Karpas-422 (cell line): ENCODE results near the gene PARP4. TPM values are rescaled to one million over a fixed set of nuclear protein-coding genes. Genes with fewer than 3 reads are reported as not detected.
"Not testable (repeated sequence)": the region's sequence is repeated elsewhere in the genome, so short reads cannot be mapped to it uniquely, and the experiment has no call there.

ENCODE experiments used
- DNase-seq: peaks from one replicate; pipeline ENCODE4 v3.0.0-alpha.2; 2015
- H2AFZ ChIP-seq: fragments of 200-600 bp; sonication (generic); 2 replicates; pipeline ENCODE4 v1.6.1; 2014; ENCODE audit warnings: antibody characterized with exemption, low read length, mixed read lengths
- H3K27ac ChIP-seq: fragments of 200-600 bp; sonication (generic); 2 replicates; pipeline ENCODE4 v1.5.1; 2014; ENCODE audit warnings: mild to moderate bottlenecking, low read length, moderate library complexity
- H3K27me3 ChIP-seq: fragments of 200-600 bp; sonication (generic); 2 replicates; pipeline ENCODE4 v1.6.1; 2014; ENCODE audit warnings: low read length, mixed read lengths
- H3K36me3 ChIP-seq: fragments of 200-600 bp; sonication (generic); 2 replicates; pipeline ENCODE4 v1.6.1; 2014; ENCODE audit warnings: low read length, mixed read lengths; ENCODE audit not compliant: insufficient read depth
- H3K4me1 ChIP-seq: fragments of 200-600 bp; sonication (generic); 2 replicates; pipeline ENCODE4 v1.6.1; 2014; ENCODE audit warnings: mild to moderate bottlenecking, low read length, mixed read lengths
- H3K4me2 ChIP-seq: fragments of 200-600 bp; sonication (generic); 2 replicates; pipeline ENCODE4 v1.6.1; 2014; ENCODE audit warnings: low read length, low read depth, mild to moderate bottlenecking; ENCODE audit not compliant: poor library complexity, severe bottlenecking
- H3K4me3 ChIP-seq: fragments of 200-600 bp; sonication (generic); 2 replicates; pipeline ENCODE4 v1.5.1; 2014; ENCODE audit warnings: mild to moderate bottlenecking, antibody characterized with exemption, low read length, mixed read lengths
- H3K79me2 ChIP-seq: fragments of 200-600 bp; sonication (generic); 2 replicates; pipeline ENCODE4 v1.6.1; 2014; ENCODE audit warnings: mild to moderate bottlenecking, low read length, mixed read lengths
- H3K9ac ChIP-seq: fragments of 200-600 bp; sonication (generic); 2 replicates; pipeline ENCODE4 v1.6.0; 2014; ENCODE audit warnings: low read length
- H3K9me2 ChIP-seq: fragments of 200-600 bp; sonication (generic), shearing (Covaris generic); replicated peaks from 2 replicates; pipeline ENCODE4 v1.6.0; 2014; ENCODE audit warnings: mild to moderate bottlenecking, low read length, moderate library complexity; ENCODE audit not compliant: insufficient read depth
- H3K9me3 ChIP-seq: fragments of 300-700, 200-600 bp; sonication (generic); 2 replicates; pipeline ENCODE4 v1.6.1; 2014; ENCODE audit warnings: low read length, mixed read lengths
- H4K20me1 ChIP-seq: fragments of 200-600 bp; sonication (generic); 2 replicates; pipeline ENCODE4 v1.6.1; 2014; ENCODE audit warnings: mild to moderate bottlenecking, antibody characterized with exemption, low read length, low read depth; ENCODE audit not compliant: insufficient read depth
- total RNA-seq: library from RNA; depleted of rRNA; stranded (reverse); fragments of >200 nt; shearing (Covaris generic); gene quantifications from 2 replicates; pipeline ENCODE4 v1.2.3, GENCODE V29; 2014; ENCODE audit warnings: low replicate concordance

Gene PARP4
- total RNA-seq, 1 experiment from 2014 or later, result 33.0 TPM

- Histone ChIP-seq H3K27ac (no peak overlapping the region), H3K79me2 (no peaks in the 10 kb centered on the region), H3K36me3 (peaks cover 20% of the 10 kb centered on the region), H4K20me1 (no peaks in the 10 kb centered on the region), H3K9me3 (no peaks in the 10 kb centered on the region), H3K9ac (no peak overlapping the region), H3K4me3 (no peak overlapping the region), H3K9me2 (no peaks in the 10 kb centered on the region), H2AFZ (no peak overlapping the region), H3K4me2 (no peak overlapping the region), H3K27me3 (no peaks in the 10 kb centered on the region), H3K4me1 (no peaks in the 10 kb centered on the region)
- no peak for DNase-seq
Measured at GRCh38 chr13:24456396-24456795, 56.2 kb downstream of the PARP4 start.

GRCh38 chr13:24454056-24454455, 58.5 kb downstream of the PARP4 start:
- no peaks in the 10 kb centered on the region for H3K9me2 ChIP-seq
- no peaks in the 10 kb centered on the region for H4K20me1 ChIP-seq
- no peak overlapping the region for H3K4me3 ChIP-seq
- H3K9me3 ChIP-seq, result no peaks in the 10 kb centered on the region
- H3K27ac ChIP-seq, result no peak overlapping the region
- no peaks in the 10 kb centered on the region for H3K79me2 ChIP-seq
- no peak overlapping the region for H3K9ac ChIP-seq
- H3K27me3 ChIP-seq, result no peaks in the 10 kb centered on the region
- no peaks in the 10 kb centered on the region for H3K4me1 ChIP-seq
- H3K36me3 ChIP-seq, result peaks cover 12% of the 10 kb centered on the region
- H2AFZ ChIP-seq, result no peak overlapping the region
- H3K4me2 ChIP-seq, result no peak overlapping the region
- DNase-seq, result no peak

GRCh38 chr13:24452044-24452443, 60.5 kb downstream of the PARP4 start:
- no peak for DNase-seq
- Histone ChIP-seq H4K20me1 (no peaks in the 10 kb centered on the region), H3K9me2 (no peaks in the 10 kb centered on the region), H3K4me2 (no peak overlapping the region), H2AFZ (no peak overlapping the region), H3K79me2 (no peaks in the 10 kb centered on the region), H3K27ac (no peak overlapping the region), H3K36me3 (peaks cover 8% of the 10 kb centered on the region), H3K9me3 (no peaks in the 10 kb centered on the region), H3K9ac (no peak overlapping the region), H3K4me3 (no peak overlapping the region), H3K4me1 (no peaks in the 10 kb centered on the region), H3K27me3 (no peaks in the 10 kb centered on the region)

- no peak for DNase-seq
- no peak overlapping the region for H3K27ac ChIP-seq
- H3K79me2 ChIP-seq, result no peaks in the 10 kb centered on the region
- no peaks in the 10 kb centered on the region for H3K9me3 ChIP-seq
- H4K20me1 ChIP-seq, result no peaks in the 10 kb centered on the region
- H2AFZ ChIP-seq, result no peak overlapping the region
- H3K9ac ChIP-seq, result no peak overlapping the region
- no peaks in the 10 kb centered on the region for H3K9me2 ChIP-seq
- no peaks in the 10 kb centered on the region for H3K27me3 ChIP-seq
- no peak overlapping the region for H3K4me3 ChIP-seq
- H3K36me3 ChIP-seq, result peaks cover 11% of the 10 kb centered on the region; the same call in 1 of the 2 replicates
- no peaks in the 10 kb centered on the region for H3K4me1 ChIP-seq
- no peak overlapping the region for H3K4me2 ChIP-seq
Measured at GRCh38 chr13:24450530-24450929, 62.0 kb downstream of the PARP4 start.

- not testable (repeated sequence) for DNase-seq
- peaks cover 14% of the 10 kb centered on the region for H3K36me3 ChIP-seq
Measured at GRCh38 chr13:24444851-24445250, 67.7 kb downstream of the PARP4 start.

GRCh38 chr13:24443366-24443765, 69.2 kb downstream of the PARP4 start:
- H3K9me3 ChIP-seq, result no peaks in the 10 kb centered on the region
- H3K9ac ChIP-seq, result no peak overlapping the region
- no peak overlapping the region for H3K4me3 ChIP-seq
- no peak overlapping the region for H3K4me2 ChIP-seq
- H3K36me3 ChIP-seq, result peaks cover 14% of the 10 kb centered on the region
- H4K20me1 ChIP-seq, result no peaks in the 10 kb centered on the region
- H2AFZ ChIP-seq, result no peak overlapping the region
- H3K4me1 ChIP-seq, result no peaks in the 10 kb centered on the region
- H3K79me2 ChIP-seq, result no peaks in the 10 kb centered on the region
- no peaks in the 10 kb centered on the region for H3K9me2 ChIP-seq
- no peak overlapping the region for H3K27ac ChIP-seq
- DNase-seq, result no peak
- H3K27me3 ChIP-seq, result no peaks in the 10 kb centered on the region

More at GRCh38 chr13:24444851-24445250, 67.7 kb downstream of the PARP4 start:
- H3K9ac ChIP-seq, H3K4me2 ChIP-seq, H3K4me3 ChIP-seq, H3K79me2 ChIP-seq, H3K27ac ChIP-seq, H3K9me2 ChIP-seq, H4K20me1 ChIP-seq, H3K9me3 ChIP-seq, H3K4me1 ChIP-seq, H2AFZ ChIP-seq, H3K27me3 ChIP-seq: not testable (repeated sequence)

GRCh38 chr13:24426045-24426444, 86.5 kb downstream of the PARP4 start:
- not testable (repeated sequence) for H3K4me3 ChIP-seq, H3K4me2 ChIP-seq
- peaks cover 12% of the 10 kb centered on the region for H3K36me3 ChIP-seq

GRCh38 chr13:24419668-24420067, 92.9 kb downstream of the PARP4 start:
- not testable (repeated sequence) for H3K36me3 ChIP-seq, H2AFZ ChIP-seq, H3K9me2 ChIP-seq, H4K20me1 ChIP-seq, H3K79me2 ChIP-seq, DNase-seq, H3K4me1 ChIP-seq, H3K9me3 ChIP-seq, H3K27me3 ChIP-seq, H3K4me3 ChIP-seq, H3K27ac ChIP-seq, H3K9ac ChIP-seq, H3K4me2 ChIP-seq

More at GRCh38 chr13:24426045-24426444, 86.5 kb downstream of the PARP4 start:
- H3K27me3 ChIP-seq, DNase-seq, H3K4me1 ChIP-seq, H3K9ac ChIP-seq, H3K27ac ChIP-seq, H3K9me3 ChIP-seq, H4K20me1 ChIP-seq, H3K79me2 ChIP-seq, H3K9me2 ChIP-seq, H2AFZ ChIP-seq: not testable (repeated sequence)

- Histone ChIP-seq H3K4me1 (no peaks in the 10 kb centered on the region), H3K27me3 (no peaks in the 10 kb centered on the region), H3K9me2 (no peaks in the 10 kb centered on the region), H3K27ac (no peak overlapping the region), H3K9me3 (no peaks in the 10 kb centered on the region), H3K36me3 (no peaks in the 10 kb centered on the region), H3K9ac (no peak overlapping the region), H2AFZ (no peak overlapping the region), H3K4me3 (no peak overlapping the region), H4K20me1 (no peaks in the 10 kb centered on the region), H3K79me2 (no peaks in the 10 kb centered on the region), H3K4me2 (no peak overlapping the region)
- peak; percentile 51 for DNase-seq
Measured at GRCh38 chr13:24407844-24408243, 104.7 kb downstream of the PARP4 start.
